HG03095 (cell line): ENCODE measurements around the gene ADH1B.
"Not testable (repeated sequence)": the region's sequence is repeated elsewhere in the genome, so short reads cannot be mapped to it uniquely, and the experiment has no call there.

Experiments
- ATAC-seq: cut with Tn5 transposase; IDR thresholded peaks from one replicate; pipeline ENCODE4 v1.9.1; 2021; ENCODE audit warnings: moderate library complexity; ENCODE audit not compliant: unreplicated experiment

Gene ADH1B

DNA sequence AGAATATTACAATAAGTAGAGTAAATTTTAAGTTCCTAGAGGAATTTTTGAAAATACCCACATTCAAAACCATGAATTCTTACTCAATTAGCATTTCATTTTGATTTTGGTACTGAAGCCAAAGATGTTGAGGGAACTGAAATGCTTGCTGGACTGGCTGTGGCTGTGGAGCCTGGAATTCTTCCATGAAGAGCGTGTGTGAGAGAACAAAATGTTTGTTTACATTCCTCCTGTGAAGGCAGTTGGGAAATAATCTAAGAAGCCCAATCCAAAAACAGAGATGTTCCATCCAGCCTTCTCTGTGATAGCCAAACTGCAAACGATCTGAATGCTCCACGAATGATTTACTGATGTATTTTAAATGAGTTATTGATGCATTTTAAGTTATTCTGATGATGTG is 3.8 kb upstream of the ADH1B start:
- ATAC-seq: no peak

DNA sequence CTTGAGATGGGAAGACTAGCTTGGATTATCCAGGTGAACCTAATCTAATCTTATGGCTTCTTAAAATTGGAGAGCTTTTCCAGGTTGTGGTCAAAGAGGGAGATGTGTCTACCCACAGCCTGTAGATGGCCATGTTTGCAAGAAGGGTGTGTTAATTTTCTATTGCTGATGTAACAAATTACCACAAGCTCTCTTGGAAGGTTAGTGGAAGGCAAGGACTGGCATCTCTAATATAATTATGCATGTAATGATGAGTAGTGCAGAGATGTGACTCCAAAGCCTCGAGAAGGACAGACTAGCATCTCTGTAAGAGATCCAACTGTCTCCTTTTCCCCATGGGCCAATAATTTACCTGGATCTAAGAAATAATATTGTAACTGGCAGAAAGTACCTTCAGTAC is 3.2 kb upstream of the ADH1B start:
- ATAC-seq: no peak

DNA sequence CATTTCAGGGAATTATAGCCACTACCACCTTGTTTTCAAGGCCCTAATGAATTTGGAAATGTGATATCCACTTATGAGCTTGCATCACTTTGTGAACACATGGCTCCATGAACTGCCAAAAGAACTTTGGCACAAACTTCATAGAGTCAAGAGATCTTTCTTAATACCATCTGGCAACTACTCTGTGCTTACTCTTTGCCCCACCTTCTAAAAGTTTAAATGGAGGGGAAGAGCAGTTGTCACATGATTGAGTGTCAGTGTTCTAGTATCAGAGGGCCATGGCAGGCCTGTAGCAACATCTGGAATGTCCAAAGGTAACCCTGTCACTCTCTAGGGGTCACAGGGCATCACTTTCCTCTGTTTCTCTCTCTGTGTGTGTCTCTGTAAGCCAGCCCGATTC is 2.6 kb upstream of the ADH1B start:
- no peak for ATAC-seq

DNA sequence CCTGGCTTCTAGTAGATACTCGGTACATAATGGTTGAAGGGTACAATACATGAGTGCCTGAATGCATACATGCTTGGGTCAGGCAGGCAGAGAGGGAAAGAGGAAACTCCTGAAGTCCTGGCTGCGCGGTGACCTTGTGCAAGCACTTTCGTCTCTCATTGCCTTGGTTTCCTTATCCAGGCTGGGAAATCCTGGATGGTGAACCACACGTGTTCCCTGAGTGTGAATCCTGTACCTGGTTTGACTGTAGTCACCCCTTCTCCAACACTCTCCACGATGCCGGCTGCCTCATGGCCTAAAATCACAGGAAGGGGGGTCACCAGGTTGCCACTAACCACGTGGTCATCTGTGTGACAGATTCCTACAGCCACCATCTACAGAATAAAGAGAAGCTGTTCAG is 3.4 kb downstream of the ADH1B start:
- ATAC-seq: not testable (repeated sequence)

DNA sequence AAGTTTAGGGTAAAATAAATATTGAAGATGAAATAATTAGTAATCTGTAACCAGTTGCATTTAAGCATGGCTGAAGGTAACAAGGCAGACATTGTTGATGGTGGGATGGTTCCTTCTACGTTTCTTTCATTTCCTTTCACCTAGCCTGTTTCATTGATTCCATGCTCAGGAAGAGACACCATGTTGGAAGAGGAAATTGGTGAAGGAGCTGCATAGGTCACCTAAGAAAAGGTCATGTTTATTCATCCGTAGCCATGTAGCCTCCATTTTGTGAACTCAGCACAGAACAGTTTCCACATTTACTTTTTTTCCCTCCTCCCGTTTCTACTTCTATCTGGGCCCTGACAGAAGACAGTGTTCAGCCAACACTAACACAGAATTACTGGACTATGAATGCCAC is 3.8 kb downstream of the ADH1B start:
- no peak for ATAC-seq

DNA sequence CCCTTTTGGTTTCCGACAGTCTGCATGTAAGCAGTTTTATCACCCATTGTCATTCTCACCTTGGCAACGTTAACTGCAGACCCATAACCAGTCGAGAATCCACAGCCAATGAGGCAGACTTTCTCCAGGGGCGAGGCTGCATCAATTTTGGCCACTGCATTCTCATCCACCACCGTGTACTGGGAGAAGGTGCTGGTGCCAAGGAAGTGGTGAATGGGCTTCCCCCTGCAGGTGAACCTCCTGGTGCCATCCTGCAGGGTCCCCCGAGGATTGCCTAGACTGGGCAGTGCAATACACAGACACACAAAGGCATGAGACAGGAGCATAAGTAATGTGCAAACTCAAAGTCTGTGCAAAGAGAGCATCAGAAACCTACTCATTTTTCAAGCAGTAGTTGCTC is 5.4 kb downstream of the ADH1B start:
- ATAC-seq: no peak

DNA sequence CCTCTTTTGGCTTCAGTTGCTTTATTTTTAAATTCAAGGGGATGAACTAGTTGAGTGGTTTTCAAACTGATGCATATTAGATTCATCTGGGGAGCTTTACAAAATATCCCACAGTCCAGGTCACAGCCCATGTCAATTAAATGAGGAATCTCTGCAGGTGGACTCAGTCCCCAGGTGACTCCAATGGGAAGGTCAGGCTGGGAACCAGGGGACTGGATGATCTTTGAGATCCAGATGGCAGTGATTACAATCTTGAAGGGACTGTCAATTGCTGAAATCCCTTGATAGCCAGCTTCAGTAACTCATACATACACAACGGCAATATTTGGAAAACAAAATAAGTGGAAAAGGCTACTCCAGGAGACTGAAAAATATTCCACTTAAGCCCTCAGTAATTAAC is 7.0 kb downstream of the ADH1B start:
- no peak for ATAC-seq

DNA sequence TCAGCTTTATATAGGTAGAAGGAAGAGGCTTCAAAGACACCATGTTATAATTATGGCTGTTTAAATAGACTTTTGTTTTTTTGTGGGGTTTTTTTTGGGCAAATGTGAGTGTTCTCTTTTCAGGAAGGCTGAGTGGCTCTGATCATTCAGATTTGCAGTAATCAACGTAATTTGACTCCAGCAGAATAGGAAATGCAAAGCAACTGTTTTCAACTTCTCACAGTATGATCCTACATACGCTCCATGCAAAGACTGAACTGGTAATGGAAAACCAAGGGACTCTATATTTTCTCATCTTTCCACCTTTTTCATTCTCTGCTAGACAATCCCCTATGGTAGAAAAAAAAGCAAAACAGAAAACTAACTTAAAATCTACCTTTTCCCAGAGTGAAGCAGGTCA is 10.8 kb downstream of the ADH1B start:
- no peak for ATAC-seq

DNA sequence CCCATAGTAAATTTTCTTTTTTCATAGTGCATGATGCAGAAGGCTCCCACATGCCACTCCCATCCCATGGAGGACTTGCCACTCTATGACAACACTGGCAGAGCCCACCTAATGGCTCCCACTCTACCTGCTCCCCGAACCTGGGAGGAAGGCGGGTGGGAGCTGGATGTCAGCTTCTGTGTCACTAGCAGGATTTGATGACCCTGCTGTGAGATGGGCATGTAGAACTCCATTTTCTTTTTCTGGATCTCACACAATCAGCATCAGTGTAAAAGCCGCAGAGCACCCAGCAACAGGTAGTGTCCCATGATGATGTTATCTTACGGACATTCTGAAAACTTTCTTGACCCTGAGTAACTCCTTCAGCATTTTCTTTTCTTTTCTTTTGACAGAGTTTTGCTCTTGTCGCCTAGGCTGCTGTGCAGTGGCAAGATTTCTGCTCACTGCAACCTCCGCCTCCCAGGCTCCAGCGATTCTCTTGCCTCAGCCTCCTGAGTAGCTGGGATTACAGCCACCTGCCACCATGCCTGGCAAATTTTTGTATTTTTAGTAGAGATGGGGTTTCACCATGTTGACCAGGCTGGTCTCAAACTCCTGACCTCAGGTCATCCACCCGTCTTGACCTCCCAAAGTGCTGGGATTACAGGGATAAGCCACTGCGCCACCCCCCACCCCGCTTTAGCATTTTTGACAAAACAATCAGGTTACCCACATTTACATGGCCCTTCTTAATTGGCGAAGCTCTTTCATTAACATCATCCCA is 15.4 kb downstream of the ADH1B start:
- ATAC-seq: no peak

DNA sequence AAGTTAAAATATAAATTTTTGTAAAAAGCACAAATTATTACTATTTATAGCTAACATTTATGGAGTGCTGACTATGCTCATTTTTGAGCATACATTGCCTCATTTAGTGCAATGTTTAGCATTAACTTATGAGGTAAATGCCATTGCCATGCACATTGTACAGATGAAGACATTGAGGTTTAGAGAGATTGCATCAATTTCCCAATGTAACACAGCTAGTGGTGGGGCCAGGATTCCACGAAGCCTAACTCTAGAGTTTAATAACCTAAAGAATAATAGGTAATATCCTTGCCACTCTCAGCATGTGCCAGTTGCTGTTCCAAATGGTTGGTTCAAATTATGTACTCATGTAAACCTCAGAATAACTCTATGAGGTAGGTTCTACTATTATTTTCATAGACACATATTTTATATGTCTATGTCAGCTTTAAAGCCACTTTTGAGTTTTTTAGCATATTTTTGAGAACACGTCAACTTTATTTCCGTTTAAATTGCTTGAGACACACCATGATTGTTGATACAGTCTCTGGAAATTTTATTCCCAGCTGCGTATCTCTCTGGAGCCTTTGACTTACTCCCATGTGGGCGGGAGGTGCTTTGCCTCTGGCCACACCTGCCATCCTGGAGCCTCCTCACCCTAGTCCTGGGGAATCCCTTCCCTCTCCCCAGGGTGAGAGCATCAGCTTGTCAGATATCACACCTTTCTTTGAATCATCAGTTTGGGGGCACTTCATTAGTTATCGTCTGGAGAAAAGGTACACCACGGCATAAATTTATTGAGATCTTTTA is 19.6 kb downstream of the ADH1B start:
- ATAC-seq: no peak

DNA sequence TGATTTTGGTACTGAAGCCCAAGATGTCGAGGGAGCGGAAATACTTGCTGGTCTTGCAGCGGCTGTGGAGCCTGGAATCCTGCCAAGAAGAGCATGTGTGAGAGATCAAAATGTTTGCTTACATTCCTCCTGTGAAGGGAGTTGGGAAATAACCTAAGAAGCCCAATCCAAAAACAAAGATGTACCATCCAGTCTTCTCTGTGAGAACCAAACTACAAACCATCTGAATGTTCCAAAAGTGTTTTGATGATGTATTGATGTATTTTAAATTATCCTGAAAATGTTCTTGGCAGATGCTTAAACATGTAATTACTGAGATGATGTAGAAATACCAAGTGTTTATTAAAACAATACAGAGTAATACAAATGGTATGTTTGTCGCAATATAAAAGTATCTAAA is 20.3 kb downstream of the ADH1B start:
- ATAC-seq: no peak

DNA sequence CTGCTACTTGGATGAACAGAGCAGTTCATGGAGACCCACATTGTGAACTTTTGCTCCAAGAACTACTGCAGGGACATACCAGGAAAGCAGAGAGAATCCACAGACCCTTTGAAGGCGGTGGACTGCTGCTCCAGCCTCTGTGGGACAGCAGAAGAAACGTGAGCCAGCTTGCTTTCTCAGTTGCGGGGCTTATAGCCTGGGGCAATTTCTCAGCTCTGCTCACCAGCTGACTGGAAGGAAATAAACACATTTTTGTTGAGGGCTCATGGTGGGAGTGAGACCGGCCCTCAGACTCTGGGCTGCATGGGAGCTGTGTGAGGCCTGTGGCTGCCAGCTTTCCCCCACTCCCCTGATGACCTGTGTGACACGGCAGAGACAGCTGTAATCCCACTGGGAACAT is 27.8 kb downstream of the ADH1B start:
- no peak for ATAC-seq

DNA sequence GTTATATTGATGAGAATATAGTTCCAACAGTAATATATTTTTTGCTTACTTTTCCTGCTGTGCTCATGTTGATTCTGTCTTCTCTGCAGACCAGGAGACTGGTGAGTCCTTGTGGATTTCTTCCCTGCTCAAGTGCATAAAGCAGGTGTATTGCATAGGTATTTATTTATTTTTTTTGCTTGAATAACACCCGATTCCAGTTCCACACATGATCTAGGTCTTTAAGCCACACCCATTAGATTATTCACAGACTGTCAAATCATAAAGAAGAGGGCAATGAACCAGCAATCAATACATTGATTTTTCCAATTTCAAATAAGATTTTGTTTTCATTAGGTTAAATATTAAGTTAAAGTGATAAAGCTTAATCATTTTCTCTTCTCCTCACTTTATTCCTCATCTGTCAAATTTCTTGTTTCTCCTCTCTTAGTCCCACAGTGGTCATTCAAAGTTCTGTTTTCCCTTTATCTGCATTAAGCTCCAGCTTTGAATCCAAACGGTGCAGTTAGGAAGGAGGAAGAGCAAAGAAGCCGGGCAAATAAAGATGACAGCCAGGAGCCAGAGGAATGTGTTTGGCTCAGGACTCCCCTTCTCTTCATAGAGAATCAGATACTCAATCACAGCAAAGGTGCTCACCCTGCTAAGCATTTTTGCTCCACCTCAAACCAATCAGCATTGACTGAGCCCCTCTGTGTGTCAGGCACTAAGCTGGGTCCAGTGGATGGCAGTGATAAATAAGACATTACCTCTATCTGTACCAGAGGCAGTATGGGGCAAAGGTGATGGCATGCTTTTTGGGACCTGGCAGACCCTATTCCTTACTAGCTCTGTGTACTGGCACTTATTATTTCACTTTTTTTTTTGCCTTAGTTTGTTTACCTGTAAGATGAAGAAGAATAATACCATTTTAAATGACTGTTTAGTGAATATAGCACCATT is 30.1 kb downstream of the ADH1B start, which contains the start of gene ADH1A:
Gene ADH1A, minus strand, starts transcription at position 138 of the 939 bp plus-strand sequence. Its CDS starts 71 bp downstream, at position 67.
- ATAC-seq: no peak

DNA sequence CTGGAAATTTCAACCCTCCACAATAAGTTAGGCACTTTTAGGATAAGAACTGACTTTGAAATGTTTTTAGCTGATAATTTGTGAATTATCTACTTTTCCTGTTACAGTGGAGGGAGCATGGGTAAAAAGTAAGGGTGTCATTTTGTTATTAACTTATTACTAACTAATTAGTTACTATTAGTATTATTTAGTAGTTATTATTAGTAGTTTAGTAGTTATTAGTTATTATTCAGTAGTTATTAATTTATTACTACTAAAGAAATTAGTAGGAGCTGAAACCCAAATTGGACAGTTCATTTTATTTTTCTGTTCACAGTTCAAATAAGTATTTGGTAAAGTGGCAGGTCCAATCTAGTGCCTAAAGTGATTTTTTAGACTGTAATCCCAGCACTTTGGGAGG is 35.8 kb downstream of the ADH1B start:
- no peak for ATAC-seq

DNA sequence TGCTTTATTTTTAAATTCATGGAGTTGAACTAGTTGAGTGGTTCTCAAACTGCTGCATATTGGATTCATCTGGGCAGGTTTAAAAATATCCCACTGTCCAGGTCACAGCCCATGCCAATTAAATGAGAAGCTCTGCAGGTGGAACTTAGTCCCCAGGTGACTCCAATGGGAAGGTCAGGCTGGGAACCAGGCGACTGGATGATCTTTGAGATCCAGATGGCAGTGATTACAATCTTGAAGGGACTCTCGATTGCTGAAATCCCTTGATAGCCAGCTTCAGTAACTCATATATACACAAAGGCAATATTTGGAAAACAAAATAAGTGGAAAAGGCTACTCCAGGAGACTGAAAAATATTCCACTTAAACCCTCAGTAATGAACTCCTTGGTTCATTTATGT is 38.5 kb downstream of the ADH1B start:
- ATAC-seq: no peak

DNA sequence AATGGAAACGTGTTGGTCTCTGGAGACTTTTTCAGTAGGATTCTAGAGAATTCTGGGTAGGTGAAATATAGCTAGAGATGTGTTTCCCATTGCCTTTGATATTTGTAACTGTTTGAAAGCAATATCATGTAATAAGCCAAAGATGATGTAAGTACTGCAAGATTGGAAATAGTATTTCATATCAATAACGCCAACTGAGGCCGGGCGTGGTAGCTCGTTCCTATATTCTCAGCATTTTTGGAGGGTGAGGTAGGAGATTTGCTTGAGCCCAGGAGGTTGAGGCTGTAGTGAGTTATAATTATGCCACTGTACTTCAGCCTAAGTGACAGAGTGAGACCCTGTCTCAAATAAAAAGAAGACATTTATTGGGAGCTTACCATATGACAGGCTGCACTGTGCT is 39.9 kb downstream of the ADH1B start:
- ATAC-seq: no peak

DNA sequence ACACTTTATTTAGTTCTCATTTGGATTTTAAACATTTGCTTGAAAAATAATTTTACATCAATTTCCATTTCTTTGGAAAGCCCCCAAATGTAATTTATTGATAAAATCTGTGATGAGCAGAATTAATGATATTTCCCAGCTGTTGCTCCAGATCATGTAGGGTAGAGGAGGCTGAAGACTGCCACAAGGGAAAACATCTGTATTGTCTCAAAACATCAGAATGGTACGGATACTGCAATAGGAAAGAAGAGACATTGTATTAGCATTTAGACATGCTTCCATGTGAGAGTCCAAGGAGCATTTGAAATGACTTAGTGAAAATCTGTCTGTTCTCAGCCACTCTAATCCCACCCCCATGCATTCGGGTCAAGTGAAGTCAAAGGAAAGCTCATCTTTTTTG is 44.8 kb downstream of the ADH1B start:
- ATAC-seq: no peak

DNA sequence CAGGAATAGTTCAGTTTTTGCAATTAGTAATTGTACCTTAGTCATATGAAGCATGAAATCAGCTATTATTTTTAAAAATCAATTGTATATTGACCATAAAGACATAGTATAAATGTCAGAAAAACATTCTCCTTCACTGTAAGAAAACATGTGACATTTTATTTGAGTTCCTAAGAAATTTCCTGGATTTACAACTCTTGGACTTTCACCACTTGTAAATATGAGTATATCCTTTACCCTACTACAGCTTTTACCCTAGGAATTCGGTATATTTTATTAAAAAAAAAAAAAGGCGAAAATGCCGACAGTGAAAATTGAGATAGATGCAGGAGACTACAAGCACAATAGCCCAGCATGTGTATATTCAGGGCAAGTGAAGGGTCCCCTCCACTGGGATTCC is 45.3 kb downstream of the ADH1B start:
- ATAC-seq: no peak

DNA sequence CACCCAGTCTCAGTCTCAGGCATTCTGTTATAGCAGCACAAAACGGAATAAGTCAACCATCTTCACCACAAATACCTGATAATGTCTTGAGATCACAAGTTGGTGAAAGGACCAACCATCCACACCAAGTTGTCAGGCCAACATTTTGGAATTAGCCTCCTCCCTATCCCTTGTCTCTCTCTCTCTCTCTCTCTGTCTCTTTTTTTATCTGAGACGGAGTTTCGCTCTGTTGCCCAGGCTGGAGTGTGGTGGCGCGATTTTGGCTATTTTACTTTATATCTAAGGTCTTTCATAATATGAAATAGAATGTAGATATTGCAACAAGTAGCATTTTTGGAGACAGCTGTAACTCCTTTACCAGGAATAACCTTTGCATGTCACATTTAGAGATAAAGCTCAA is 46.2 kb downstream of the ADH1B start:
- ATAC-seq: no peak

DNA sequence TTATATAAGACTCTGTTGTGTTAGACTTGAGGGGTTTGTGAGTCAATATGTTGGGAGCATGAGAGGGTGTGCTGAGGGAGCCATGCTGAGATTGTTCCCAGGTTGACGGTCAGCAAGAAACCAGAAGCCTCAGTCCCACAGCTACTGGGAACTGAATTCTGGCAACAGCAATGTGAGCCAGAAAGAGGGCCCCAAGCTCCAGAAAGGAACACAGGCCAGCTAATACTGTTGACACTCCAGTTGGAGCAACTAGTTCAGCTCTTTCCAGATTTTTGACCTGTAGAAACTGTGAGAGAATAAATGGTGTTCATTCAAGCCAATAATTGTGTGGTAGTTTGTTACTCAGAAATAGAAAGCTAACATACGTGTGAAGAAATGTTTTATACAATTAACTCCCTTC is 47.5 kb downstream of the ADH1B start:
- no peak for ATAC-seq

DNA sequence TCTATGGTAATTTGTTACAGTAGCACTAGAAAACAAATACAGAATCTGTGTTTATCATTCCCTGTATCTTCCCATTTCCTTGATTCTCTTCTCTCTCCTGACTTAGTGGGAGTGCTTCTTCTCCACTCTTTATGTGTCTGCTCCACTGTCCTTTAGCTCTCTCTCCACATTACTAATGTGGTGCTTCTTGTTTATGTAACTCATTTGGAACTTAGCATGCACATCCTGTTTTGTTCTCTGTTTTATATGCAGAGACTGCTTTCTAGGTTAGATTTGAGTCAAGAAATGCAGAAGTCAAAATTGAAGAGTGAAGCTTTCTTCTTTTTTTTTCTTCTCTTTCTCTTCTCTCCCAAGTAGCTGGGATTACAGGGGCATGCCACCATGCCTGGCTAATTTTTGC is 56.3 kb downstream of the ADH1B start:
- ATAC-seq: no peak
